Measurements from ENCODE around the gene SGCE.

Gene SGCE

DNA sequence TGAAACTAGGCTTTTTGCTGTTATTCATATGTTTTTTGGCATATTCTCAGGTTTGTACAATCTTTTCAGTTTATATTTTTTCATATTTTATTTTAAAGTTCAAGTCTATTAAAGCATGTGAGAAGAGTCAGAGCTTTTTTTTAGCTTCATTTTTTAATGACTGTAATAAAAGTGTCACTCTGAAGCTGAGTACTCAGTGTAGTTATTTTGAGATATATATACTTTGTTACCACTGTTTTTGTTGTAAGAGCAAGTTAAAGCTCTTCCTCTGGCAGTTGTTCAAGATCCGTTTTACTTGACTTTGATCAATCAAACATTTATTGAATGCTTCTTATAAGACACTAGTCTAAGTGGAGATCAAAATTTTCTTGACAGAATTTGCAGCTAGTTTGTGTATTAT lies 108.8 kb downstream of the SGCE start:
- peaks cover 19% of the 10 kb centered on the region; the same call in 1 of the 2 replicates for H3K36me3 ChIP-seq (ENCODE audit: insufficient read depth, low read length)
- H3K79me2 ChIP-seq (ENCODE audit: insufficient read depth, low read length) = no peaks in the 10 kb centered on the region
- H3F3A ChIP-seq (ENCODE audit: low read depth) = no peaks in the 10 kb centered on the region
- no peak for TF ChIP-seq EZH2phosphoT487 (IDR thresholded peaks at IDR 0.05; ENCODE audit: borderline replicate concordance)
- TF ChIP-seq, protein P1, sequence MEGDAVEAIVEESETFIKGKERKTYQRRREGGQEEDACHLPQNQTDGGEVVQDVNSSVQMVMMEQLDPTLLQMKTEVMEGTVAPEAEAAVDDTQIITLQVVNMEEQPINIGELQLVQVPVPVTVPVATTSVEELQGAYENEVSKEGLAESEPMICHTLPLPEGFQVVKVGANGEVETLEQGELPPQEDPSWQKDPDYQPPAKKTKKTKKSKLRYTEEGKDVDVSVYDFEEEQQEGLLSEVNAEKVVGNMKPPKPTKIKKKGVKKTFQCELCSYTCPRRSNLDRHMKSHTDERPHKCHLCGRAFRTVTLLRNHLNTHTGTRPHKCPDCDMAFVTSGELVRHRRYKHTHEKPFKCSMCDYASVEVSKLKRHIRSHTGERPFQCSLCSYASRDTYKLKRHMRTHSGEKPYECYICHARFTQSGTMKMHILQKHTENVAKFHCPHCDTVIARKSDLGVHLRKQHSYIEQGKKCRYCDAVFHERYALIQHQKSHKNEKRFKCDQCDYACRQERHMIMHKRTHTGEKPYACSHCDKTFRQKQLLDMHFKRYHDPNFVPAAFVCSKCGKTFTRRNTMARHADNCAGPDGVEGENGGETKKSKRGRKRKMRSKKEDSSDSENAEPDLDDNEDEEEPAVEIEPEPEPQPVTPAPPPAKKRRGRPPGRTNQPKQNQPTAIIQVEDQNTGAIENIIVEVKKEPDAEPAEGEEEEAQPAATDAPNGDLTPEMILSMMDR (conservative IDR thresholded peaks at IDR 0.05; ENCODE audit: low read length) = no peak
- no peak overlapping the region for H3K4me3 ChIP-seq (ENCODE audit: low read length, poor library complexity, severe bottlenecking)
- no peaks in the 10 kb centered on the region for H3K27me3 ChIP-seq (ENCODE audit: insufficient read depth, low read length, poor library complexity, severe bottlenecking)
- no peaks in the 10 kb centered on the region for H4K20me1 ChIP-seq (ENCODE audit: insufficient read depth, low read length, poor library complexity, severe bottlenecking)
- H3K9me2 ChIP-seq (replicated peaks; ENCODE audit: low read depth, low read length) = no peaks in the 10 kb centered on the region
- H3K4me1 ChIP-seq (ENCODE audit: insufficient read depth, low read length, poor library complexity, severe bottlenecking) = no peaks in the 10 kb centered on the region
- no peaks in the 10 kb centered on the region for H3K9me3 ChIP-seq (ENCODE audit: insufficient read depth, low read depth, low read length)
- no peak overlapping the region for H3K9ac ChIP-seq (ENCODE audit: low read depth, low read length, poor library complexity, severe bottlenecking)
- no peak overlapping the region for H3K4me2 ChIP-seq (ENCODE audit: low read depth, low read length, poor library complexity, severe bottlenecking)
- no peak overlapping the region for H2AFZ ChIP-seq (ENCODE audit: low read length)

GRCh38 chr7:94540428-94540827 lies 115.5 kb downstream of the SGCE start:
- no peak overlapping the region for H2AFZ ChIP-seq (ENCODE audit: low read length)
- H3K27me3 ChIP-seq (ENCODE audit: insufficient read depth, low read length, poor library complexity, severe bottlenecking) = no peaks in the 10 kb centered on the region
- TF ChIP-seq, protein P1 (conservative IDR thresholded peaks at IDR 0.05; ENCODE audit: low read length) = no peak
- TF ChIP-seq EZH2phosphoT487 (IDR thresholded peaks at IDR 0.05; ENCODE audit: borderline replicate concordance) = no peak
- H3K36me3 ChIP-seq (ENCODE audit: insufficient read depth, low read length) = peaks cover 41% of the 10 kb centered on the region; the same call in 1 of the 2 replicates
- no peaks in the 10 kb centered on the region for H3K4me1 ChIP-seq (ENCODE audit: insufficient read depth, low read length, poor library complexity, severe bottlenecking)
- no peaks in the 10 kb centered on the region for H3F3A ChIP-seq (ENCODE audit: low read depth)
- H3K9me2 ChIP-seq (replicated peaks; ENCODE audit: low read depth, low read length) = no peaks in the 10 kb centered on the region
- H4K20me1 ChIP-seq (ENCODE audit: insufficient read depth, low read length, poor library complexity, severe bottlenecking) = no peaks in the 10 kb centered on the region
- H3K9me3 ChIP-seq (ENCODE audit: insufficient read depth, low read depth, low read length) = no peaks in the 10 kb centered on the region
- no peak overlapping the region for H3K9ac ChIP-seq (ENCODE audit: low read depth, low read length, poor library complexity, severe bottlenecking)
- H3K79me2 ChIP-seq (ENCODE audit: insufficient read depth, low read length) = no peaks in the 10 kb centered on the region
- H3K4me3 ChIP-seq (ENCODE audit: low read length, poor library complexity, severe bottlenecking) = no peak overlapping the region
- no peak overlapping the region for H3K4me2 ChIP-seq (ENCODE audit: low read depth, low read length, poor library complexity, severe bottlenecking)

Measured in Loucy (cell line).